22Rv1 (cell line): ENCODE results near the gene ACOT12.
A peak's percentile ranks its signal among the peaks of the same experiment; 100 is the strongest.

Experiments
- H3K27ac ChIP-seq: fragments of 450-650 bp; 2 replicates; pipeline ENCODE4 v1.5.1; 2017
- CTCF ChIP-seq: fragments of 450-650 bp; IDR thresholded peaks from 2 replicates; pipeline ENCODE4 v1.5.1; 2017; ENCODE audit warnings: mild to moderate bottlenecking
- ZFX ChIP-seq: fragments of 450-650 bp; IDR thresholded peaks from 2 replicates; pipeline ENCODE4 v1.6.1; 2017; ENCODE audit warnings: antibody characterized with exemption, borderline replicate concordance

Gene ACOT12

GRCh38 chr5:81426359-81427030 lies 32.6 kb upstream of the ACOT12 start:
- TF ChIP-seq ZFX (no peak), CTCF (no peak)
- H3K27ac ChIP-seq: 0 out of 2 replicates have a peak overlapping the region, but pooled peaks have one; percentile 25

- TF ChIP-seq CTCF (peak; percentile 78), ZFX (no peak)
- 0 out of 2 replicates have a peak overlapping the region, but pooled peaks have one; percentile 25 for H3K27ac ChIP-seq
Observed at GRCh38 chr5:81425569-81425968, 31.6 kb upstream of the ACOT12 start.

- no peak overlapping the region for H3K27ac ChIP-seq
- TF ChIP-seq ZFX (no peak), CTCF (no peak)
Observed at GRCh38 chr5:81424728-81425127, 30.8 kb upstream of the ACOT12 start.

GRCh38 chr5:81422671-81423070 lies 28.7 kb upstream of the ACOT12 start:
- TF ChIP-seq CTCF (no peak), ZFX (no peak)
- no peak overlapping the region; the same call in 1 of the 2 replicates for H3K27ac ChIP-seq

- no peak for TF ChIP-seq ZFX
- no peak for TF ChIP-seq CTCF
- no peak overlapping the region for H3K27ac ChIP-seq
Observed at GRCh38 chr5:81420039-81420667, 26.2 kb upstream of the ACOT12 start.

- TF ChIP-seq ZFX: no peak
- TF ChIP-seq CTCF: no peak
- H3K27ac ChIP-seq: no peak overlapping the region
Observed at GRCh38 chr5:81418606-81419005, 24.7 kb upstream of the ACOT12 start.

- TF ChIP-seq ZFX (no peak), CTCF (no peak)
- no peak overlapping the region for H3K27ac ChIP-seq
Observed at GRCh38 chr5:81417052-81417451, 23.1 kb upstream of the ACOT12 start.
